ENCODE measurements around the gene CRIP2. TPM values are rescaled to one million over a fixed set of nuclear protein-coding genes. Genes with fewer than 3 reads are reported as not detected.

Gene CRIP2
- total and polyA plus RNA-seq, 12 donors = 5.9 to 193 (median 56.4) TPM

DNA sequence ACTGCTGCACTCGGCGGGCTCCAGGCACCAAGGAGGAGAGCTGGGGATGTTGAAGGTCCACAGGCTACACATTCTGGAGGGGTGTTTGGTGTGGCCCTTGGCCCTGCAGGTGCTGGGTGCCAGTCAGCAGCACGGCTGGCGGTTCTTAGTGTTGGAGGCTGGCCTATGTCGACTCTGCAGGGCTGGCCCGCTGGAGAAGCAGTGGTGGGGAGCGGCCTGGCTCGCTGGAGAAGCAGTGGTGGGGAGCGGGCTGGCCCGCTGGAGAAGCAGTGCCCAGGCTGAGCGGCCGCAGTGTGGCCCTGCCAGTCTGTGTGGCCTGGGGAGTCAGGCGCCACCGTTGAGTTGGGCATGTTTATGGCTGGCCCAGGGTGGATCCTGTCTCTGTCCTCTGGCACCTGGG is 27.6 kb upstream of the CRIP2 start:
- intact Hi-C loops (cut with DNase I) = loop anchor here in 1 of 2 donors (5.0 kb wide), 1 partner anchor 40 kb away; the partner anchor contains the start of gene CRIP1
- Histone ChIP-seq H3K9me3 (replicated peaks in 1 of 3) (no peaks in the 10 kb centered on the region), H3K27me3 (no peaks in the 10 kb centered on the region), H3K27ac (no peak overlapping the region), H3K4me1 (replicated peaks in 1 of 2) (peaks cover 0 to 7% of the 10 kb centered on the region in 2 donors), H3K4me3 (no peak overlapping the region), H3K36me3 (replicated peaks in 1 of 2) (peaks cover 0 to 12% of the 10 kb centered on the region in 2 donors)
- 64 to 91% (median 85%) methylated on average over 4 to 14 of the region's 14 CpGs for WGBS, 4 donors
- no peak for TF ChIP-seq POLR2A (IDR thresholded peaks at IDR 0.05)
- TF ChIP-seq, protein P1, sequence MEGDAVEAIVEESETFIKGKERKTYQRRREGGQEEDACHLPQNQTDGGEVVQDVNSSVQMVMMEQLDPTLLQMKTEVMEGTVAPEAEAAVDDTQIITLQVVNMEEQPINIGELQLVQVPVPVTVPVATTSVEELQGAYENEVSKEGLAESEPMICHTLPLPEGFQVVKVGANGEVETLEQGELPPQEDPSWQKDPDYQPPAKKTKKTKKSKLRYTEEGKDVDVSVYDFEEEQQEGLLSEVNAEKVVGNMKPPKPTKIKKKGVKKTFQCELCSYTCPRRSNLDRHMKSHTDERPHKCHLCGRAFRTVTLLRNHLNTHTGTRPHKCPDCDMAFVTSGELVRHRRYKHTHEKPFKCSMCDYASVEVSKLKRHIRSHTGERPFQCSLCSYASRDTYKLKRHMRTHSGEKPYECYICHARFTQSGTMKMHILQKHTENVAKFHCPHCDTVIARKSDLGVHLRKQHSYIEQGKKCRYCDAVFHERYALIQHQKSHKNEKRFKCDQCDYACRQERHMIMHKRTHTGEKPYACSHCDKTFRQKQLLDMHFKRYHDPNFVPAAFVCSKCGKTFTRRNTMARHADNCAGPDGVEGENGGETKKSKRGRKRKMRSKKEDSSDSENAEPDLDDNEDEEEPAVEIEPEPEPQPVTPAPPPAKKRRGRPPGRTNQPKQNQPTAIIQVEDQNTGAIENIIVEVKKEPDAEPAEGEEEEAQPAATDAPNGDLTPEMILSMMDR (IDR thresholded peaks at IDR 0.05) = no peak
- no peak for DNase-seq

DNA sequence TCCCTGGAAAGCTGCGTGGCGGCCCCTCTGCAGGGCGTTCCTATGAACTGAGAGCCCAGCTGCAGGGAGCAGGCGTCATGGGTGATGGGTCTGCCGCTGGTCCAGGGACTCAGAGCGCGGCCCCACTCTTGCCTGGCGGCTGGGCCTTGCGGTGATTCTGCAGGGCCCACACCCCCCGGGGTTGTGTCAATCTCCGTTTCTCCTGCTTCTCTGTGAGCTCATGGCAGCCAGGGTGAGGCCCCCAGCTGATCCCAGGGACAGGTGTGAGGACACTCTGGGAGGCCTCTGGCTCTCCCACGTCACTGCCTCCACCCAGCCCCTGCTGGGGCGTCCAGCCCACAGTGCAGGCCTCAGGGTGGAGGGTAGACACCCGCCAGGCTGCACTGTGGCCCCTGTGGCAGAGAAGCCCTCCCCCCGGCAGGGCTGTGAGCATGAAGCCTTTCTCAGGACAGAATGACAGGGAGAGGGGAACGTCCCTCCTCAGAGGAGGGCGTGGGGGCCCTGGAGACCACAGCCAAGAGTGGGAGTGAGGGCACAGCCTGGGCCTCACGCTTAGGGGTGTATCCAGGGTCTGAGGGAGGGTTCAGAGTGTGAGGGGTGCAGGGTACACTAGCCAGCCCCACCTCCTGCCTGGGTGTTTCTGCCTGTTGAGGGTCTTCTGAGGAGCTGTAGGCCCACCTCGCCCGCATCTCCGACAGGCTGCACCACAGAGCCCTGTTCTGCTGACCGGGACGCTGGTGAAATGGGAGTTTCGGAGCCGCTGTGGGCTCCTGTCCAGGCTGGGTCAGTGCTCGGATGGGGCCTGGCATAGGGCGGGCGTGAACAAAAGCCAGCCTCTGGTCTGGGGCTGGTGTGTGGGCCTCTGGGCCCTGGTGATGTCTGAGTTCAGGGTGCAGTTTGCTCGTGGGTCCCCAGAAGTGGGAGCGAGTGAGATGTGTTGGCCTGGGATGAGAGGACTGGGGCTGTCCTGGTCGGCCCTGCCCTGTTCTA is 26.7 kb upstream of the CRIP2 start:
- Histone ChIP-seq H3K27me3 (no peaks in the 10 kb centered on the region), H3K27ac (no peak overlapping the region), H3K4me3 (no peak overlapping the region), H3K4me1 (replicated peaks in 1 of 2) (peaks cover 0 to 7% of the 10 kb centered on the region in 2 donors), H3K36me3 (replicated peaks in 1 of 2) (peaks cover 0 to 12% of the 10 kb centered on the region in 2 donors), H3K9me3 (replicated peaks in 1 of 3) (no peaks in the 10 kb centered on the region)
- WGBS, 4 donors = 85 to 89% (median 87%) methylated on average over 6 to 31 of the region's 31 CpGs
- TF ChIP-seq, protein P1 (IDR thresholded peaks at IDR 0.05) = no peak
- no peak for TF ChIP-seq POLR2A (IDR thresholded peaks at IDR 0.05)
- intact Hi-C loops (cut with DNase I) = loop anchor here in 1 of 2 donors (5.0 kb wide), 1 partner anchor 39 kb away; the partner anchor contains the start of gene CRIP1
- DNase-seq = no peak

DNA sequence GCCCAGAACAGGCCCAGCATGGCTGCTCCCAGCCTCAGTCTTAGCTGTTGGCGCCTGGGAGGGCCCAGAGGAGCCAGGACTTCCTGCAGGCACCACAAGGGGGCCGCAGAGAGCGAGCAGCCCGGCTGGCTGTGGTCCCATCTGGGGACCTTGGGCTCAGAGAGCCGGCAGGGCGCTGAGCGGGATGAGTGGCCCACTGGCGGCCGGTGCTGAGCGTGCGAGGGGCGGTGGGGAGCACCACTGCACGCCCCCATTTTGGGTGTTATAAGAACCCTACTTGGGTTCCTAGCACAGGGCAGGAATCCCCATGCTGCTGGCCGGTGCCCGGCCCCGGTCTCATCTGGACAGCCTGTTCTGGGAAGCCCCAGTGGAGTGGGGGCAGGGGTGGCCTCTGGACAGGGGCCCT is 25.9 kb upstream of the CRIP2 start:
- intact Hi-C loops (cut with DNase I) = loop anchor here in 1 of 2 donors (5.0 kb wide), 1 partner anchor 39 kb away; the partner anchor contains the start of gene CRIP1
- TF ChIP-seq POLR2A (IDR thresholded peaks at IDR 0.05) = no peak
- TF ChIP-seq, protein P1 (IDR thresholded peaks at IDR 0.05) = peak; percentile 79 to 94 (median 93)
- WGBS, 4 donors = 18 to 37% (median 19%) methylated on average over 6 to 16 of the region's 16 CpGs; no CpG with 5 or more reads in 1 of the 4 donors
- Histone ChIP-seq H3K36me3 (replicated peaks in 1 of 2) (peaks cover 0 to 17% of the 10 kb centered on the region in 2 donors), H3K9me3 (replicated peaks in 1 of 3) (no peaks in the 10 kb centered on the region), H3K27ac (no peak overlapping the region), H3K4me3 (no peak overlapping the region), H3K27me3 (no peaks in the 10 kb centered on the region), H3K4me1 (replicated peaks in 1 of 2) (peaks cover 0 to 7% of the 10 kb centered on the region in 2 donors)
- DNase-seq = peak; percentile 64 to 89 (median 78)
